H1 (cell line): Measurements from ENCODE around the gene CRTC1. TPM values are rescaled to one million over a fixed set of nuclear protein-coding genes. Genes with fewer than 3 reads are reported as not detected.

Experiments
- CTCF ChIP-seq, 3 experiments: IDR thresholded peaks; 1 replicate in 2 of 3; 2 replicates in 1 of 3; pipeline versions ENCODE4 v1.5.1 to v1.6.1; 2011; ENCODE audit warnings: low read length in 3 of 3, mild to moderate bottlenecking in 3 of 3, inconsistent platforms in 2 of 3, low read depth in 1 of 3, moderate library complexity in 1 of 3; ENCODE audit not compliant: insufficient read depth in 1 of 3; ENCODE audit errors: control extremely low read depth in 1 of 3
- FOSL1 ChIP-seq: IDR thresholded peaks from 2 replicates; pipeline ENCODE4 v1.6.1; 2011; ENCODE audit warnings: mild to moderate bottlenecking, low read depth, low read length, moderate library complexity; ENCODE audit not compliant: insufficient read depth
- POLR2A ChIP-seq, 2 experiments: IDR thresholded peaks; 1 replicate in 1 of 2; 2 replicates in 1 of 2; pipeline ENCODE4 v1.6.1; 2011; ENCODE audit warnings: low read depth in 2 of 2, low read length in 2 of 2, mild to moderate bottlenecking in 2 of 2; ENCODE audit errors: control extremely low read depth in 1 of 2
- RAD21 ChIP-seq, 2 experiments: IDR thresholded peaks in 1 of 2; conservative IDR thresholded peaks in 1 of 2; 2 replicates each; pipeline ENCODE4 v1.6.1; 2011; ENCODE audit warnings: low read depth in 2 of 2, low read length in 2 of 2, improper control_type of control experiment in 1 of 2, inconsistent platforms in 1 of 2, mild to moderate bottlenecking in 1 of 2, moderate library complexity in 1 of 2
- polyA plus RNA-seq, 7 experiments: library from polyadenylated mRNA; depleted of rRNA in 3 of 7; stranded (reverse) in 5 of 7; unstranded in 2 of 7; fragments of >200 nt in 5 of 7; fragments of 200-250 nt in 2 of 7; gene quantifications; 1 replicate in 5 of 7; 2 replicates in 1 of 7; 4 replicates in 1 of 7; pipeline versions ENCODE4 v1.2.1 to v1.2.3, GENCODE V29; 2011 to 2013; ENCODE audit warnings: missing spikeins in 2 of 7, mixed read lengths in 2 of 7
- total RNA-seq: library from RNA; stranded (reverse); fragmentation: NEBNext Ultra II Directional; extraction: Animal tissue kit (Norgen Biotek cat#: 25700); gene quantifications from 2 replicates; pipeline ENCODE4 v1.2.1, GENCODE V29; 2021

CRTC1 gene
- total and polyA plus RNA-seq, 2 of the 8 experiments (the other 6 are each of a cell fraction or from before 2014, with no cell fraction given), result 2.9 to 8.5 TPM

DNA sequence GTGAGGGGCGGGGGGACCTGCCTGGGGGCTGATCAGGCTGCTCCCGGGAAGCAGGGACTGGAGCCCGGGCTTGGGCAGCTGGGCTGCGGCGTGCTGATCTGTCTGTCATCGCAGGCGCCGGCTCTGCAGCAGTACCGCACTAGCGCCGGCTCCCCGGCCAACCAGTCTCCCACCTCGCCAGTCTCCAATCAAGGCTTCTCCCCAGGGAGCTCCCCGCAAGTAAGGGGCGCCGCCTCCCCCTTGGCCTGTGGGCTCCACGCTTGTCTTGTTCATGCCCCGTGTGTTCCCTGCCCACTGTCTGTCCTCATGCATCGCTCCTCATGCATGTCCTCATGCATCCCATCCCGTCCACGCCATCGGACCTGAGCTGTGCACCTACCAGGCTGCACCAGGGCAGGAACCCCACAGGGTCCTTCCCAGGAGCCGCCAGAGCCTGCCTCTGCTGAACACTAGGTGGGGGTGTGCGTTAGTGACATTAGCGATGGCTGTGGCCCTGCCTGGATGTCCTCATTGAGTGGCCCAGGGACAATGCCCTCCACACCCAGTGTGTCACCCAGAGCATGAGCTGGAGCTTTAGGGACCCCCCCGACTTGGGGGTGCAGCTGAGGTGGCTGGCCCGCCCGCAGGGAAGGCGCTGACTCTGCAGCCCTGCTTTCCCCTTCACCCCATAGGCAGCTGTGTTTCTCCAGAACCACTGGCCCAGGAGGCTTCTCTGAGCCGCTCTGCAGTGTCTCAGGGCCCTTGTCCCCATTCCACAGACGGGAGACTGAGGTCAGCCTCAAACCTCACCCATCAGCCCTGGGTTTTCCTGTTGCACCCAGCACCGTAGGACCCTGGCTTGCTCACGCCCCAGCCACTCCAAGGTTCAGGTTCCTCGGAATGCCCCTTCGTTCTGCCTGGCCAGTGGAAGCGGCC, 88.1 kb downstream of the CRTC1 start (continued):
- TF ChIP-seq CTCF (IDR thresholded peaks at IDR 0.05; ENCODE audit: control extremely low read depth in 1 of 3, insufficient read depth in 1 of 3, low read depth in 1 of 3, low read length in 3 of 3), result peak; percentile 58 to 74 (median 68)
- no peak for TF ChIP-seq FOSL1
- no peak for TF ChIP-seq POLR2A (IDR thresholded peaks at IDR 0.05; ENCODE audit: control extremely low read depth in 1 of 2, low read depth in 2 of 2, low read length in 2 of 2)
- peak; percentile 55 to 73; a peak in 3 of 4 replicates for TF ChIP-seq RAD21 (IDR thresholded peaks at IDR 0.05 in 1 of 2, conservative IDR thresholded peaks at IDR 0.05 in 1 of 2; ENCODE audit: low read depth in 2 of 2, low read length in 2 of 2)
